HCT116 (cell line): ENCODE results near the gene ARL6. TPM values are rescaled to one million over a fixed set of nuclear protein-coding genes. Genes with fewer than 3 reads are reported as not detected.

Experiments
- ATAC-seq: fragments of 200-7000 bp; cut with Tn5 transposase; 2 replicates; pipeline ENCODE4 v1.9.1; 2020; ENCODE audit warnings: mild to moderate bottlenecking, moderate library complexity
- BruUV-seq: library from RNA; stranded (reverse); fragments of 400-500 nt; replicated peaks from 2 replicates; lab custom pipeline; 2021; lab: Mats Ljungman, UMichigan
- CTCF ChIA-PET: fragments of 300-600 bp; sonication (Branson Sonifier 250); formaldehyde crosslinking; loops from one replicate; lab custom pipeline; 2021; ENCODE audit warnings: antibody characterized with exemption; lab: Charles Lee
- POLR2A ChIA-PET: fragments of 300-600, 350-600 bp; sonication (Branson Sonifier 250); formaldehyde crosslinking; loops from one replicate; lab custom pipeline; 2021; ENCODE audit warnings: antibody characterized with exemption; lab: Charles Lee
- RAD21 ChIA-PET, 2 experiments: fragments of 300-600 bp; sonication (Branson Sonifier 250); formaldehyde crosslinking; loops; one replicate each; lab custom pipeline; 2023; ENCODE audit warnings: low total read pairs in 2 of 2; ENCODE audit not compliant: uncharacterized antibody in 2 of 2, unreplicated experiment in 2 of 2, low non-redundant PET in 1 of 2; lab: Charles Lee
- DNase-seq: peaks from one replicate; pipeline ENCODE4 v3.0.0-alpha.2; 2010; ENCODE audit warnings: low read depth, low spot score
- H2AFZ ChIP-seq: fragments of 200-600 bp; shearing (Covaris generic), sonication (generic); 2 replicates; pipeline ENCODE4 v1.6.1; 2017; ENCODE audit warnings: low read depth, mixed run types, mixed read lengths, antibody characterized with exemption, low read length; ENCODE audit not compliant: poor library complexity, severe bottlenecking
- H3K27ac ChIP-seq: 2 replicates; pipeline ENCODE4 v1.5.1; 2012; ENCODE audit warnings: low read depth, low read length
- H3K27me3 ChIP-seq: fragments of 200-600 bp; sonication (generic); 2 replicates; pipeline ENCODE4 v1.6.1; 2016; ENCODE audit warnings: mixed run types, low read length, mixed read lengths; ENCODE audit not compliant: insufficient read depth
- H3K36me3 ChIP-seq, 2 experiments: fragments of 200-500 bp in 1 of 2; fragments of 200-600 bp in 1 of 2; sonication (Bioruptor generic) in 1 of 2; sonication (generic) in 1 of 2; 2 replicates each; pipeline versions ENCODE4 v1.5.1 to v1.6.1; 2014 to 2016; ENCODE audit warnings: low read length in 2 of 2, inconsistent platforms in 1 of 2, mixed read lengths in 1 of 2, mixed run types in 1 of 2; ENCODE audit not compliant: insufficient read depth in 2 of 2, control insufficient read depth in 1 of 2
- H3K4me1 ChIP-seq, 2 experiments: fragments of 200-600 bp in 1 of 2; sonication (generic) in 1 of 2; 2 replicates each; pipeline versions ENCODE4 v1.5.1 to v1.6.1; 2012 to 2017; ENCODE audit warnings: low read length in 2 of 2, inconsistent platforms in 1 of 2, mild to moderate bottlenecking in 1 of 2, mixed read lengths in 1 of 2, mixed run types in 1 of 2, moderate library complexity in 1 of 2; ENCODE audit not compliant: insufficient read depth in 2 of 2, control insufficient read depth in 1 of 2
- H3K4me2 ChIP-seq: fragments of 200-600 bp; sonication (generic); 2 replicates; pipeline ENCODE4 v1.6.1; 2017; ENCODE audit warnings: mixed run types, low read length, mixed read lengths
- H3K4me3 ChIP-seq, 2 experiments: fragments of 200-600 bp in 1 of 2; sonication (generic) in 1 of 2; replicated peaks in 1 of 2; 2 replicates each; pipeline ENCODE4 v1.5.1; 2011 to 2016; ENCODE audit warnings: low read length in 2 of 2, control low read depth in 1 of 2, low read depth in 1 of 2, mild to moderate bottlenecking in 1 of 2, mixed read lengths in 1 of 2, mixed run types in 1 of 2
- H3K79me2 ChIP-seq: fragments of 200-600 bp; sonication (generic); 2 replicates; pipeline ENCODE4 v1.6.1; 2017; ENCODE audit warnings: mild to moderate bottlenecking, mixed run types, low read length, moderate library complexity, mixed read lengths; ENCODE audit not compliant: insufficient read depth
- H3K9ac ChIP-seq: fragments of 200-600 bp; sonication (generic); 2 replicates; pipeline ENCODE4 v1.6.1; 2016; ENCODE audit warnings: low read length, mixed read lengths
- H3K9me2 ChIP-seq: fragments of 200-600 bp; sonication (generic), shearing (Covaris generic); 2 replicates; pipeline ENCODE4 v1.6.1; 2017; ENCODE audit warnings: mixed run types, mild to moderate bottlenecking, moderate library complexity; ENCODE audit not compliant: insufficient read depth
- H3K9me3 ChIP-seq, 2 experiments: fragments of 200-500 bp in 1 of 2; fragments of 200-600 bp in 1 of 2; sonication (Bioruptor generic) in 1 of 2; sonication (generic) in 1 of 2; 2 replicates each; pipeline ENCODE4 v1.6.1; 2014 to 2017; ENCODE audit warnings: low read length in 2 of 2, mixed read lengths in 2 of 2, inconsistent platforms in 1 of 2, low read depth in 1 of 2, mild to moderate bottlenecking in 1 of 2, mixed run types in 1 of 2, moderate library complexity in 1 of 2; ENCODE audit not compliant: control insufficient read depth in 1 of 2, insufficient read depth in 1 of 2
- H4K20me1 ChIP-seq: fragments of 200-600 bp; sonication (generic), shearing (Covaris generic); 2 replicates; pipeline ENCODE4 v1.6.1; 2017; ENCODE audit warnings: mixed run types, mild to moderate bottlenecking, moderate library complexity; ENCODE audit not compliant: insufficient read depth
- CBX3 ChIP-seq: IDR thresholded peaks from 2 replicates; pipeline ENCODE4 v1.6.1; 2012; ENCODE audit warnings: low read depth
- CEBPB ChIP-seq: IDR thresholded peaks from 2 replicates; pipeline ENCODE4 v1.6.1; 2012; ENCODE audit warnings: low read depth
- EGR1 ChIP-seq: IDR thresholded peaks from 2 replicates; pipeline ENCODE4 v1.6.1; 2012; ENCODE audit warnings: low read depth
- ELF1 ChIP-seq: IDR thresholded peaks from 2 replicates; pipeline ENCODE4 v1.6.1; 2012; ENCODE audit warnings: low read depth, borderline replicate concordance
- FOSL1 ChIP-seq: IDR thresholded peaks from 2 replicates; pipeline ENCODE4 v1.6.1; 2012; ENCODE audit warnings: low read depth
- JUND ChIP-seq: IDR thresholded peaks from 2 replicates; pipeline ENCODE4 v1.6.1; 2012
- POLR2AphosphoS5 ChIP-seq: IDR thresholded peaks from 2 replicates; pipeline ENCODE4 v1.6.1; 2011; ENCODE audit warnings: mild to moderate bottlenecking, low read depth, low read length, moderate library complexity
- RAD21 ChIP-seq: IDR thresholded peaks from 2 replicates; pipeline ENCODE4 v1.6.1; 2012; ENCODE audit warnings: low read depth, mild to moderate bottlenecking
- SIN3A ChIP-seq: IDR thresholded peaks from 2 replicates; pipeline ENCODE4 v1.6.1; 2012; ENCODE audit warnings: low read depth
- SP1 ChIP-seq: IDR thresholded peaks from 2 replicates; pipeline ENCODE4 v1.6.1; 2012; ENCODE audit warnings: low read depth
- SRF ChIP-seq: IDR thresholded peaks from 2 replicates; pipeline ENCODE4 v1.6.1; 2012; ENCODE audit warnings: low read depth
- TCF7L2 ChIP-seq: IDR thresholded peaks from 2 replicates; pipeline ENCODE4 v1.7.0; 2011; ENCODE audit warnings: borderline replicate concordance, inconsistent platforms; ENCODE audit not compliant: insufficient read depth, insufficient read length; ENCODE audit errors: extremely low read depth
- YY1 ChIP-seq: IDR thresholded peaks from 2 replicates; pipeline ENCODE4 v1.6.1; 2011; ENCODE audit warnings: low read length, low read depth, moderate library complexity, mild to moderate bottlenecking; ENCODE audit not compliant: insufficient replicate concordance; ENCODE audit errors: extremely low read depth
- ZFX ChIP-seq: fragments of 450-650 bp; IDR thresholded peaks from 2 replicates; pipeline ENCODE4 v1.6.1; 2017
- ZNF274 ChIP-seq: fragments of 200-500 bp; sonication (Bioruptor generic); IDR thresholded peaks from 2 replicates; pipeline ENCODE4 v1.6.1; 2014; ENCODE audit warnings: mild to moderate bottlenecking, low read depth, low read length, inconsistent platforms
- intact Hi-C: fragments of 100-400 bp; cut with micrococcal nuclease; formaldehyde crosslinking; loops from 2 replicates; pipeline ENCODE4 v1.10.0; 2022
- total RNA-seq: library from RNA; stranded (reverse); gene quantifications from one replicate; pipeline ENCODE4 v1.2.1, GENCODE V29; 2021; ENCODE audit not compliant: unreplicated experiment
- TF ChIP-seq, protein P1 (sequence below), 3 experiments: fragments of 200-600 bp in 1 of 3; sonication (generic) in 1 of 3; IDR thresholded peaks in 2 of 3; conservative IDR thresholded peaks in 1 of 3; 2 replicates each; pipeline ENCODE4 v1.5.1; 2012 to 2017; ENCODE audit warnings: low read depth in 2 of 3, low read length in 2 of 3, antibody characterized with exemption in 1 of 3, borderline replicate concordance in 1 of 3, control low read depth in 1 of 3, mild to moderate bottlenecking in 1 of 3, mixed read lengths in 1 of 3, mixed run types in 1 of 3, moderate library complexity in 1 of 3; ENCODE audit not compliant: insufficient read depth in 1 of 3
- TF ChIP-seq, protein P2 (sequence below): IDR thresholded peaks from 2 replicates; pipeline ENCODE4 v1.6.1; 2012; ENCODE audit warnings: low read depth
- TF ChIP-seq, protein P3 (sequence below): IDR thresholded peaks from 2 replicates; pipeline ENCODE4 v1.6.1; 2011; ENCODE audit warnings: mild to moderate bottlenecking, low read length, moderate library complexity; ENCODE audit not compliant: insufficient replicate concordance; ENCODE audit errors: extremely low read depth
- TF ChIP-seq, protein P4 (sequence below): IDR thresholded peaks from 2 replicates; pipeline ENCODE4 v1.6.1; 2012

Gene ARL6
- total RNA-seq, 1 experiment from 2014 or later, result 2.9 TPM

DNA sequence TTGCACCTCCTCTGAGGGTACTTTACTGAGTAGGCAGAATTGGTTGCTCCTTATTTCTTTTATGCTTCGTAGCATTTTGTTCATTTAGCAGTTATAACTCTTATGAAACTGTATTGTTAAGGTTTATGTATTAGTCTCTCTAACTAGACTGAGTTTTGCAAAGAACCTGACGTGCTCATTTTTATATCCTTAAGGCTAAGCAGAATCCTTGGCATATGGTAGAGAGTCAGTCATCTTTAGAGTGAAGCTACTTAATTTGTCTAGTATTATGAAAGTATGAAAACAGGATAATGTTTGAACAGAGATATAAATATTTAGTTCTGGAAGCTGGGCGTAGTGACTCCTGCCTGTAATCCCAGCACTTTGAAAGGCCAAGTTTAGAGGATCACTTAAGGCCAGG, 77.4 kb downstream of the ARL6 start:
- no peak overlapping the region for H3K27ac ChIP-seq
- ChIA-PET CTCF (no interaction called here), RAD21 (no interaction called here), POLR2A (no interaction called here)
- no peaks in the 10 kb centered on the region for H3K9me2 ChIP-seq
- H3K36me3 ChIP-seq, result no peaks in the 10 kb centered on the region
- intact Hi-C loops, result no loop called here
- no peak for DNase-seq
- H3K4me1 ChIP-seq, result no peaks in the 10 kb centered on the region
- TF ChIP-seq, protein P1, sequence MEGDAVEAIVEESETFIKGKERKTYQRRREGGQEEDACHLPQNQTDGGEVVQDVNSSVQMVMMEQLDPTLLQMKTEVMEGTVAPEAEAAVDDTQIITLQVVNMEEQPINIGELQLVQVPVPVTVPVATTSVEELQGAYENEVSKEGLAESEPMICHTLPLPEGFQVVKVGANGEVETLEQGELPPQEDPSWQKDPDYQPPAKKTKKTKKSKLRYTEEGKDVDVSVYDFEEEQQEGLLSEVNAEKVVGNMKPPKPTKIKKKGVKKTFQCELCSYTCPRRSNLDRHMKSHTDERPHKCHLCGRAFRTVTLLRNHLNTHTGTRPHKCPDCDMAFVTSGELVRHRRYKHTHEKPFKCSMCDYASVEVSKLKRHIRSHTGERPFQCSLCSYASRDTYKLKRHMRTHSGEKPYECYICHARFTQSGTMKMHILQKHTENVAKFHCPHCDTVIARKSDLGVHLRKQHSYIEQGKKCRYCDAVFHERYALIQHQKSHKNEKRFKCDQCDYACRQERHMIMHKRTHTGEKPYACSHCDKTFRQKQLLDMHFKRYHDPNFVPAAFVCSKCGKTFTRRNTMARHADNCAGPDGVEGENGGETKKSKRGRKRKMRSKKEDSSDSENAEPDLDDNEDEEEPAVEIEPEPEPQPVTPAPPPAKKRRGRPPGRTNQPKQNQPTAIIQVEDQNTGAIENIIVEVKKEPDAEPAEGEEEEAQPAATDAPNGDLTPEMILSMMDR (IDR thresholded peaks at IDR 0.05 in 2 of 3, conservative IDR thresholded peaks at IDR 0.05 in 1 of 3; ENCODE audit: borderline replicate concordance in 1 of 3, insufficient read depth in 1 of 3, low read depth in 2 of 3, low read length in 2 of 3), result no peak
- TF ChIP-seq ZFX (no peak), EGR1 (no peak), CBX3 (no peak), CEBPB (no peak), SP1 (no peak), ELF1 (no peak), ZNF274 (no peak), YY1 (no peak), TCF7L2 (no peak), SRF (no peak), POLR2AphosphoS5 (no peak), JUND (no peak), FOSL1 (no peak), RAD21 (no peak), SIN3A (no peak)
- TF ChIP-seq, protein P2, sequence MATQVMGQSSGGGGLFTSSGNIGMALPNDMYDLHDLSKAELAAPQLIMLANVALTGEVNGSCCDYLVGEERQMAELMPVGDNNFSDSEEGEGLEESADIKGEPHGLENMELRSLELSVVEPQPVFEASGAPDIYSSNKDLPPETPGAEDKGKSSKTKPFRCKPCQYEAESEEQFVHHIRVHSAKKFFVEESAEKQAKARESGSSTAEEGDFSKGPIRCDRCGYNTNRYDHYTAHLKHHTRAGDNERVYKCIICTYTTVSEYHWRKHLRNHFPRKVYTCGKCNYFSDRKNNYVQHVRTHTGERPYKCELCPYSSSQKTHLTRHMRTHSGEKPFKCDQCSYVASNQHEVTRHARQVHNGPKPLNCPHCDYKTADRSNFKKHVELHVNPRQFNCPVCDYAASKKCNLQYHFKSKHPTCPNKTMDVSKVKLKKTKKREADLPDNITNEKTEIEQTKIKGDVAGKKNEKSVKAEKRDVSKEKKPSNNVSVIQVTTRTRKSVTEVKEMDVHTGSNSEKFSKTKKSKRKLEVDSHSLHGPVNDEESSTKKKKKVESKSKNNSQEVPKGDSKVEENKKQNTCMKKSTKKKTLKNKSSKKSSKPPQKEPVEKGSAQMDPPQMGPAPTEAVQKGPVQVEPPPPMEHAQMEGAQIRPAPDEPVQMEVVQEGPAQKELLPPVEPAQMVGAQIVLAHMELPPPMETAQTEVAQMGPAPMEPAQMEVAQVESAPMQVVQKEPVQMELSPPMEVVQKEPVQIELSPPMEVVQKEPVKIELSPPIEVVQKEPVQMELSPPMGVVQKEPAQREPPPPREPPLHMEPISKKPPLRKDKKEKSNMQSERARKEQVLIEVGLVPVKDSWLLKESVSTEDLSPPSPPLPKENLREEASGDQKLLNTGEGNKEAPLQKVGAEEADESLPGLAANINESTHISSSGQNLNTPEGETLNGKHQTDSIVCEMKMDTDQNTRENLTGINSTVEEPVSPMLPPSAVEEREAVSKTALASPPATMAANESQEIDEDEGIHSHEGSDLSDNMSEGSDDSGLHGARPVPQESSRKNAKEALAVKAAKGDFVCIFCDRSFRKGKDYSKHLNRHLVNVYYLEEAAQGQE, result no peak
- TF ChIP-seq, protein P3, sequence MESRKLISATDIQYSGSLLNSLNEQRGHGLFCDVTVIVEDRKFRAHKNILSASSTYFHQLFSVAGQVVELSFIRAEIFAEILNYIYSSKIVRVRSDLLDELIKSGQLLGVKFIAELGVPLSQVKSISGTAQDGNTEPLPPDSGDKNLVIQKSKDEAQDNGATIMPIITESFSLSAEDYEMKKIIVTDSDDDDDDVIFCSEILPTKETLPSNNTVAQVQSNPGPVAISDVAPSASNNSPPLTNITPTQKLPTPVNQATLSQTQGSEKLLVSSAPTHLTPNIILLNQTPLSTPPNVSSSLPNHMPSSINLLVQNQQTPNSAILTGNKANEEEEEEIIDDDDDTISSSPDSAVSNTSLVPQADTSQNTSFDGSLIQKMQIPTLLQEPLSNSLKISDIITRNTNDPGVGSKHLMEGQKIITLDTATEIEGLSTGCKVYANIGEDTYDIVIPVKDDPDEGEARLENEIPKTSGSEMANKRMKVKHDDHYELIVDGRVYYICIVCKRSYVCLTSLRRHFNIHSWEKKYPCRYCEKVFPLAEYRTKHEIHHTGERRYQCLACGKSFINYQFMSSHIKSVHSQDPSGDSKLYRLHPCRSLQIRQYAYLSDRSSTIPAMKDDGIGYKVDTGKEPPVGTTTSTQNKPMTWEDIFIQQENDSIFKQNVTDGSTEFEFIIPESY, result no peak
- TF ChIP-seq, protein P4, sequence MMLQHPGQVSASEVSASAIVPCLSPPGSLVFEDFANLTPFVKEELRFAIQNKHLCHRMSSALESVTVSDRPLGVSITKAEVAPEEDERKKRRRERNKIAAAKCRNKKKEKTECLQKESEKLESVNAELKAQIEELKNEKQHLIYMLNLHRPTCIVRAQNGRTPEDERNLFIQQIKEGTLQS, result no peak
- H3K4me3 ChIP-seq, result no peak overlapping the region
- no peaks in the 10 kb centered on the region for H4K20me1 ChIP-seq
- H3K9ac ChIP-seq, result no peak overlapping the region
- no peaks in the 10 kb centered on the region for H3K79me2 ChIP-seq
- H3K4me2 ChIP-seq, result no peak overlapping the region
- H3K27me3 ChIP-seq, result no peaks in the 10 kb centered on the region
- no TSS peak for BruUV-seq
- no peaks in the 10 kb centered on the region for H3K9me3 ChIP-seq
- H2AFZ ChIP-seq, result no peak overlapping the region
- ATAC-seq, result no peak
